Right kidney (tissue), 1 donor: ENCODE measurements around the gene MITF.

ENCODE experiments used
- DNase-seq: peaks from one replicate; pipeline ENCODE4 v3.0.0-alpha.2; 2016

Gene MITF

DNA sequence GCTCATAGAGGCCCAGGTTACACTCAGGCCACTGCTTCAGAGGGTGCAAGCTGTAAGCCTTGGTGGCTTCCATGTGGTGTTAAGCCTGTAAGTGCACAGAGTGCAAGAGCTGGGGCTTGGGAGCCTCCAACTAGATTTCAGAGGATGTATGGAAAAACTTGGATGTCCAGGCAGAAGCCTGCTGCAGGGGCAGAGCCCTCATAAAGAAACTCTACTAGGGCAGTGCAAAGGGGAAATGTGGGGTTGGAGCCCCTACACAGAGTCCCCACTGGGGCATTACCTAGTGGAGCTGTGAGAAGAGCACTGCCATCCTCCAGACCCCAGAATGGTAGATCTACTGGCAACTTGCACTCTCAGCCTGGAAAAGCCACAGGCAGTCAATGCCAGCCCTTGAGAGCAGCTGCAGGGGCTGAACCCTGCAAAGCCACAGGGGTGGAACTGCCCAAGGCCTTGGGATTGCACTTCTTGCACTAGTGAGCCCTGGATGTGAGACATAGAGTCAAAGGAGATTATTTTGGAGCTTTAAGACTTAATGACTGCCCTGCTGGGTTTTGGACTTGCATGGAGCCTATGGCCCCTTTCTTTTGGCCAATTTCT is 14.0 kb downstream of the MITF start:
- no peak for DNase-seq

DNA sequence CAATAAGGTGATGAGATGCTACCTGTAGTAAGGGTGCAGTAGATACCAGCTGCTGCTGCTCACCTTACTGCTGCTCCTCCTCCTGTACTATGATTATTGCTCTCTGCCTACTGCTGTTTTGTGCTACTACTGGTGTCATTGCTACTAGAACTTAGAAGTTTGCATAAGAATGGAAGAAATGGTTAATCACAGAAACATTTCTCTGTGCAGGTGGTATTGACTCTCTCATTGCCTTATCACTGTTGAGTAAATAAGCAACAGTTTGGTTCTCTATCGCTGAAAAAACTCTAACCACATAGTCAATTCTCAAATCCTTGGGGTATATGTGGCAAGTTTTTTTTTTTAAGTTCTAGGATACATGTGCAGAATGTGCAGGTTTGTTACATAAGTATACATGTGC is 16.5 kb downstream of the MITF start:
- no peak for DNase-seq

DNA sequence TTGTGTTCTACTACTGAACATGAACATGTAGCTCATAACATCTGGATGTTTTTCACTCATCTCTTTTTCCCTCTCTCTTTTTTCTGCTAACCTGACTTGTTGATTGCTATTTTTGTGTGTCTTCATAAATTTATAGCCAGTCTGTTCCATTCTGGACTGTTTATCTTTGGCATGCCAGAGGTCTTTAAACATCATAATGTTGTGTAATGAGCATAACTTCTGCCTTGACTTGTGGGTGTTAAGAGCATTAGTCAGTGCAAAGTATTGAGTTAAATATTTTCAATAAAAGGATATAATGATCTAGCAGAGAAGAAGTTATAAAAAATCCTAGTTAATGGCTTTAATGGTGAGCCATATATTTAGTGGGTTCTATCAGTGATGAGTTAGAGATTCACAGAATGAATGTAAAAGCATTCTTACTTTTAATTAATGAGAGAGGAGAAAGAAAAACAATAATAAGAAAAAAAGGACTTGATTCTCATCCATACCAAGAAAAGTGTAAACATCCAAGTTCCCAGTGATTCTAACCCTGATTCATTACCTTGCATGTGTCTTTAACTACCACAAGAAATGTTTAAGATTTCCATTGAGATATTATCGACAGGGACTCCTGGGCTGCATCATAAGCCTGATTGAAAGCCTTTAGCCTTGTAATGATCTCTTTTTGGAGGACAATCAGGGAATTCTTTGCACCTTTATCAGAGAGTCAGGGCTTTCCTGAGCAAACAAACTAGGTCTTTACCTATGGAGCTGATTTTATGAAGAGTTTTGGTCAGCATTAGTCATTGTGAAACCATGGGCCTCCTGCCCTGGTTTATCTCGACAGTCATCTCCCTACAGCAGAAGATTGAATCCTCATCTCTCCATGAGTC is 22.9 kb downstream of the MITF start:
- DNase-seq, result no peak

DNA sequence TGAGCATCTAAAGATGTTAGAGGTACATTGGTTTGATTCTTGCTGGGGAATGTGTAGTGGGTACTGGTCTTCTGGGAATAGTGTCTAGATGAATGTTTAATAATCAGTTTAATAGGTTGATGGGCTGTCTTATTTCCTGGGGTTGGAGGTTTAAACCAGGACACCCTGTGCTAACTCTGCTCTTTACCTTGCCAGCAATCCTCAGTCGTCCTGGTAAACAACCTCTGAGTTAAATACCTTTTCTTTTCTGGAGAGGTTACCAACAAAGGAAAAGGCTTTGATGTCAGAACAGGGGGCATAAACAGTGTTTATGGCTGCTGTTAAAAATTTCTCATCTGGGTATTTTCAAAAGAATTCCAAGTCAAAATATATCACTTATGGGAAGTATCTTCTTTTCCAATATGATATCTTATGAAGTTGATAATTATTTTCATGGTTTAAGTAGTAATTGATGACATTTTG is 23.5 kb downstream of the MITF start:
- DNase-seq, result no peak

DNA sequence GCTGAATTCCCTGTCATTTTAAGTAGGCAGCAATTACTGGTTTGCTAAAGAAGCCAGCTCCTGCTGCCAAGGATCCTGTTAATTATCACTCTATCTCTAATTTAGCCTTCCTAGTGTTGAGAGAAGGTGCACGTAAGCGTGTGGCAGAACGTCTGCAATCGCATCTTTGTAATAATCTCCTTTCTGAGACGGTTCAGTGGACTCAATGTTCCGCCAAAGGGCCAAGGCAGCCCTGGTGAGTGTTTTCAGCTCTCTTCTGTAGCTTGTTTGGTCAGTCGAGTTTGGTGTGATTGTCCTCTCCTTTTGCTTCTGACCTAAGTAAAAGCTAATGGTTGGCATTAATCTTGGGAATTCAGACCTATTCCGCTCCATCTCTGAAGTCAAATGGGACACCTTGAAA is 24.2 kb downstream of the MITF start:
- DNase-seq, result no peak

DNA sequence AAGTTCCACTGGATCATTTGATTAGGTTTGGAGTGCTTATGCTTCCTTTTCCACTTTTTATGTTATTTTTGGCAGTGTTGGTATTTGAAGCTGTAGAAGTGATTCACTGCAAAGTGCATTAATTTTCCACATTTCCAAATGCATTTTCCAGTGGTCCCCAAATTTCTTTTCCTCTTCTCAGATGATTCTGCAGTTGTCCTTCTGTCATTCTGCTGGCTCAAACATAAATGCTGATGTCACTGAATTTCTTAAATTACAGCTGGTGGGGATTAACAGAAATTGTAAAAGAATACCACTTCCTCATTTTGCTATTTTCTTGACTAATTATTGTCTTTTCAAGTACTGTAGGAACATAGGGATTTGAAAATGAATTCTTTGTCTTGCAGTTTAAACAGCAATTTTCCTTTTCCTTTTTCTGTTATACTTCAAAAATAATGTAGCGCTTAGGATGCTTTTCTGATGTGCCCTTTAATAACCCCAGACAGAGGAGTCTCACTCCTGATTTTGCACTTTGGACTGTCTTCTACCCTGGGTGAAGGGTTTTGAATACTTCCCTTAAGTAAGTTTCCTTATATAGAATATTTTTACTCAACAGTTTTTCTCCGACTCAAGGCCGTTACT is 25.0 kb downstream of the MITF start:
- DNase-seq, result no peak

DNA sequence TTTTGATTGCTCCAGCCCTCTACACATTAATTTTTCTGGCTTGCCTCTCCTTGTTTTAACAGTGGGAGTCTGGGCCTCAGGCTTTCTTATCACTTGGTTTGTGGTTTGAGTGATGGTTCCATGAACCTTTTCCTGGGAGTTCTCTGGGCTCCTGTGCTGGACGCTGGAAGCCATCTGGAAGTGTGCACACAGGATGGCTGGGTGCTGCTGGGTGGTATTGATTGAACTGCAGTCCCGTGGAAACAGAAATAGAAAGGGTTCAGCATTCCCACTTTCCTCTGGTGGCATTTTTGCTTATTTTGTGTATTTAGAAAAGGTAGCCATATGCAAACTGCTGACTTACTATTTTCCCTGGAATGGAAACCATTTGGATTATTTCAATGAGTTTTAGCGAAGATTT is 25.6 kb downstream of the MITF start:
- DNase-seq, result no peak

DNA sequence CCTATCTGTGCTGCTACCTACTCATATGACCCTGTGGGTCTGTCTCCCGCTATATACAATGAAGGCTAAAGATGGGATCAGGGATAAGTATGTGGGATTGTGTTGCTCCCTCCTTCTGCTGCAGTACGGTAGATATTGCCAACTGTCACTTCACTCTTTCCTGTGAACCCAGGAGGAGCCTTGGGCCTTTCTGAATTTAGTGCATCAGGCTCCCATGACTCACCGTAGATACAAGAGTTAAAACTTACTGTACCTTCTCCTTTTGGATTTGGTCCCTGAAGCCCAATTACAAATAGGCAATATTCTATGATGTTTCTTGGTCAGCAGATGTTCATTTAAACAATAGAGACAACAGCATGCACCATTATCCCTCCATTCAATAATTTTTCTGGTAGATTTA is 27.4 kb downstream of the MITF start:
- no peak for DNase-seq

DNA sequence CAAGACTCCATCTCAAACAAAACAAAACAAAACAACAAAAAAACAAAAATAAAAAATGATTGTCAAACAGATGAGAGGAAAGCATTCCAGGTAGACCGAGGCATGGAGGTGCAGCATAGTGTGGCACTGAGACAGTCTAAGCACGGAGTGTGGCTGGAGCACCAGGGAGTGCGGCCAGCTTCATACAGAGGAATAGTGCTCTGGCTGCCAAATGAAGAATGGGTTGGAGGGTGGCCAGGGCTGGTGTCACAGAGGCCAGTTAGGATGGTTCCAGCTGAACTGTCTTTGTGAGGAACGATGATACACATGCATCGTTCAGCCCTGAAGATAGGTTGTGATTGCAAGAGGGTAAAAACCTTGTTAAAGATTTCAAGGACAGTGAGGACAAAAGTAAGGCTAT is 28.3 kb downstream of the MITF start:
- DNase-seq, result no peak

DNA sequence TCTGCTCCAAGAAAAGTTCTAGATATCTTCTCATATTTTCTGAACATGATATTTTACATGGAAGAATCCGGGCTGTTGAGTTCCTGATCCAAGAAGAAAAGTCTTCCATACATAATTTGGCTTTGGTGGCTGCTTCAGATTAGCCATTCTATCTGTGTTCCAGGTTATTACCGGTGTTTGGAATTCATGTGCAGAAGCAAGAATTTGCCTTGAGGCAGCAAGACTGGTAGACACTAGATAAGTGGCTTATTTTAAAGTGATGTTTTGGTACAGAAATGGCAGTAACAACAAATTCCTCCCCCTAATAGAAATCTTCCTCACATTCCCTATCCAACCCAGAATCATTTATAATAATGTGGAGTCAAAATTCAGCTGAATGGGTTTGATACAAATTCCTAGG is 29.2 kb downstream of the MITF start:
- no peak for DNase-seq

DNA sequence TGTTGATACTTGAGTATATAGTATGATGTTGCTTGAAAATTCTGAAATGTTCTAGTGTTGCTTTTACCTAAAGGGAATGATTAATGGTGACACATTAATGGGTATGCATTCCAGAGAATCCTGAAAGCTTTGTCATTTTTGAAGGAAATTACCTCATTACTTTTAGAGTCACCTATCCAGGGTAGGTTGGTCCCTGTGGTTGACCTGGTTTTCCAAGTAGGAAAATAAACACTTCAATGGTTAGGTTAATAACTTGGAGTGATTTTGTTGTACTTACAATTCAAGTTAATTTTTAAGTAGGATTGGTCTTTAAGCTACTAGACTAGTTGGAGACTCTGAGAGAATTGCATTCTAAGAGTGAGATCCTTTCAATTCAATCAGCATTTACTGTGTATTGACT is 31.0 kb downstream of the MITF start:
- no peak for DNase-seq

DNA sequence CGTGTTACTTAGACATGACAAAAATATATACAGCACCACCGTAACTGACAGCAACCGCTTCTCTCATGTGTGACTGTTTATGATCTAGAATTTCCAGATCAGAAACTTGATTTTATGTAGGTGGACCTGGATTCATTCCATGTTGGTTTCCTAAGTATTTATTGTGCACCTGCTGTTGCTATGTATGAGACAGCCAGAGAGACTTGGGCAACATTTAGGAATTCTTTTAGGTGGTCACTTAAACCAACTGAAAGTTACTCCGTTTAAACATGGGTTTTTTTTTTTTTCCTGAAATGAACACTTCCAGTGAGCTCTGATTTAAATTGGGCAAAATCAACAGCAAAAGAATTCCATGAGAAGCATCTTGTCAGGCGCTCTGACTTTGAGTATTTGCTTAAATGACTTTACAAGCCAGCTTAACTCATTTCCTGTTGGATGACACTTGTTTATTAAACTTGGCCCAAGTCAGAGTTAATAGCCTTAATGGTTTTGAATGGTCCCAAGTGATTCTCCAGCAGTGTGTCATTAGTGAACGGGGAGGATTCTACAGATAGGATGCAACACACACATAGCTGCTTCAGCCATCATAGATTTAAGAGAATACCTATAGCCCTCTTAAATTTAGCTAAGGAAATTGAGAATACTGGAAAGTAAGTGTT is 31.8 kb downstream of the MITF start:
- no peak for DNase-seq

DNA sequence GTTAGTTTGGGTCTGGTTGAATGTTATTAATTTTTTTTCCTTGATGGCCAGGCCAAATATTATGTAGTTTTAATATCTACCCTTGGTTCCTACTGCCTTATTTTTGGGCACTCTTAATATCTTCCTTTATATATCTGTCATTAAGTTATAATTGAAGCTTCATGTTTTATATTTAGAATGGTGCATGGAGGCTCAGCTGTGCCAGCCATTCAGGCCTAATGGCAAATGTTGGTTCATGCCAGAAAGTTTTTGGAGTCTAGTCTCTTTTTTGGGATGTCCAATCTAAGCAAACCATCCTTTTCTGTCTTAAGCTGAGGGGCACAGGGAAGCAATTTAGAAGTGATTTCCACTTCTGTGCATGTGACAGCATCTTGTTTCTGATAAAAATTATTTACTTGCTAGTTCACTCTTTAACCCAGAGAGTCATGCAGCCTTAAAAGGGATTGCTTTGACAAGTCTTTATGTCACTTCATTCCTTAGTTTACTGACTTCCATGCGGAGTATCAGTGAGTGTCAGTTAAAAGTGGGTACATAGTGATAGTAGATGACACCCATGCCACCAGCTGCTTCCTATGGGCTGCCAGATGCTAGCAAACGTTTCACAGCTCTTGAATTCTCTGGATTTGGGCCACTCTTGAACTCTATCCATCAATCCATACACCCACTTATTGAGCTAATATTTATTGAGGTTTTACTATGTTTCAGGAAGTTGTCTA is 33.0 kb downstream of the MITF start:
- DNase-seq, result no peak

DNA sequence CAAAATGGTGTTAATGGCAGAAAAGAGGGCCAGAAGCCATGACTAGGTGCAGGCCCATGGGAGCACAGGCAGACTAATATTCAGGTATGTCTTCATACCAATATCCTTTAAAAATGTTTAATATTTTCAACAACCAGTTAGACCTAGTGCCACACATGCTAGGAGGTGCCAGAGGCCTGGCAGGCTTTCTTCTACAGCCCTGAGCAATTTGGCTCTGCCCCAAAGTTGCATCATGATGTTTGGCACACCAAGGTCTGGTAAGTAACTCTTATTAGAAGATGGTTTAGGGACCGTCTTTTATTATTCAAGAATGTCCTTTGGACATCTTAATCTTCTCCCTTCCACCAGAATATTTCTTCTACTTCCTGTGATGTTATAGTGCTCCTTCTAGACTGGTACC is 34.8 kb downstream of the MITF start:
- DNase-seq, result no peak

DNA sequence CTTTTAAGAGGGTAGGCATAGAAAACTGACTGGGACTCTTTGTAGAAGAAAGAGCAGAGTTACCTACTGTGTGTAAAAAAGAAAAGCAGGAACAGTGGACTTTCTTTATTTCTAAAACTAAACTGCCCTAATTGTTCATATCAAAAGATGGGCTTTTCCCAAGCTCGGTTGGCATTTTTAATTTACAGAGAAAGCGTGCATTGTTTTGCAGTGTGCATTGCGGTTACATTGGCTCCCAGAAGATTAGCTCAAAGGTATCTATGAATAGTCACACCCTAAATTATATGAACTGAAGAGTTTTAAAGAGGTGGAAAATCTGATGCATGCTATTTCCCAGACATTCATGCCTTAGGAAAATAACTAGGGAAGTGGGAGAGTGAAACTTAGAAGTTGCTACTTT is 36.5 kb downstream of the MITF start:
- no peak for DNase-seq

DNA sequence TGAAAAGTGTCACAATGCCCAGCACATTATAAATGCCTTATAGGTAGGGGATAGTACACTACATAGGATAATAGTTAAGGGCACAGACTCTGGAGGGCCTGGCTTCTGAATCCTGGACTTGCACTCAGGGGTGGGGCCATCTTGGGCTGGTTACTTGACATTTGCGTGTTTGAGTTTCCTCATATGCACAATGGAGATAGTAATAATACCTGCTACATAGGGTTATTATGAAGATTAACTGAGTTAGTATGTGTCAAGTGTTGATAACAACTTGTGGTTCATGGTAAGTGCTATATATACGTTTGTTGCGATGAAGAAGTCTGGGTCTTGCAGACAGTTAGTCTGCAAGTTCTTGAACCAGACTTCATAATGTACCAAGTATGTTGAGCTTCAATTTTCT is 37.0 kb downstream of the MITF start:
- no peak for DNase-seq

DNA sequence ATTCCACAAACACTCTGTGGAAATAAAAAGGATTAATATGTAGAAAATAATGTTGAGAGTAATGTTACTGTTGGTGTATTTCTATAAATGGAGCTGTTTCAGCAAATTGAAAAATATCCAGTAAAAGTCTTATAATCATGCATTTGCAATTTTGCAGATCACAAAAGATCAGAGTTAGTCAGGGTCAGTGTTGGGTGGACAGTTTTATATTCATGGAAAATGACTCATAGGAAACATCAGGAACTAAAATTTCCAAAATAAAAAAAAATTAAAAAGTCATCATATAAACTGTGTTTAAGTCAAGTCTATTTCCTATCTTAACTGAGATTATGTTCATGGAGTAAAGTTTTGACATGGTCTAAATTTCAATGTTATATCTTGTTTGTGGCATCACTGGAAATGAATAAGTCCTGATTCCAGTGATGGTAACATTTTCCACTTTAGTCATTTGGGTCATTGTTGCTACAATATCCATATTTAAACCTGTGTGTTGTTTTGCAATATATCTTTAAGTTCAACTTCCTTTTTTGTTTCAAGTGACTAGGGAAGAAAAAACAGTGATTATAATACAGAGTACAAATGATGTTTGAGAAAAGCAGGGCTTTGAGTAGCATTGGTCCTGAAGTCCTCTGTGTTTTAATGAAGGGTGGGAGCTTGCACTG is 37.8 kb downstream of the MITF start:
- no peak for DNase-seq

DNA sequence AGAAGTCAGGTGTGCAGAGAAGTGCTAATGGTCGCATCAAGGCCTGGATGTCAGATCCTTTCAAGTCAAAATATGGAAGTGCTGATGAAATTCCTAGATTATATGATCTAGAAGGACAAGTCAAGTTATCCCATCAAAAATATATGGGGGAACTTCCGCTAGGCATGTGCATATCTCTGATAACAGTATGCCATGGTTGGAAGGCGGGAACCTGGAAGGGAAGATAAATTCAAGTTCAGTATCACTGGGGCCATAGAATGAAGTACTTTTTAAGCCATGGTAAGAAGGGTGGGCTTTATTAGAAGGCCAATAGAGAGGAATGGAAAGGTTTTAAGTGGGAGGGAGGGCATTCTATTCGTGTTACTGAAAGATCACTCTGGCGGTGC is 38.3 kb downstream of the MITF start:
- DNase-seq, result no peak

DNA sequence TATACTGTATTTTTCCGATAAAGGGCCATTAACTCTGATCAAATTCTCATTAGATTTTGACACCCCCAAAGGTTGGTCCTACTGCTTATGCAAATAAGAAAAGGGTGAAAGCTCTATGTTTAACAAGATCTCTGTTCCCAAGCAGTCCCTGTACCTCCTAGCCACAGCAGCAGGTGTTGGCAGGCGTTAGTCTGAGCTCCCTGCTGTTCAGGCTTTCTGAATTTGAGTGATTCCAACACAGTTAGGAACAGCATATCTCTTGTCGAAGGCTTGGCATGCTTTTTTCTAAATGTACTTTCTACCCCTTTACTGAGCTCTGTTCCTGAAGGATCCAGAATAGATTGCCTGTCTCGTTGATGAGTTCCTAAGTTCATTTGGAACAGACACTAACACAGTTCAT is 42.3 kb downstream of the MITF start:
- DNase-seq, result no peak

DNA sequence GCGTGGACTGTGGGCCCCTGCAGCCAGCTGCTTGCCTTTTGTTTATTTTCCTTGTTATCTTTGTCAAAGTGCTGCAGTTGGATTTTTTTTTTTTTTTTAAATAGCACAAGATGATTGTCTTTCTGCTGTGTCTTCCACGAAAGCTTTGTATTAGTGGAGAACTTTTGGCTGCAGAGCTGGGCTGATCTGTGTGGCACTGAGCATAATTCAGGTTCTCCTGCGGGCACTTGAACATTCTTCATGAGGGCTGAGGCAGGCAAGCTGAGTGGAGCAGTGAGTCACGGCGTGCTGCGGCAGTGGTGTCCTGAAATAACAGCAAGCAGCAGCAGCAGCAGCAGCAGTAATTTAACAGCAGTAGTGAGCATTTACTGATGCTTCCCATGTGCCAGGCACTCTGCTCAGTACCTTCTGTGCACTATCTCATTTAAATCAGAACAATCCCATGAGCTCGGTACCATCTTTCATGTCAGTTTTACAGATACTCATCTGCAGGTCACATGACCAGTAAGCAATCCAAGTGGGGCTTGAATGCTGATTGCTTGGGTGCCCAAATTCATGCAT is 45.8 kb downstream of the MITF start:
- no peak for DNase-seq

DNA sequence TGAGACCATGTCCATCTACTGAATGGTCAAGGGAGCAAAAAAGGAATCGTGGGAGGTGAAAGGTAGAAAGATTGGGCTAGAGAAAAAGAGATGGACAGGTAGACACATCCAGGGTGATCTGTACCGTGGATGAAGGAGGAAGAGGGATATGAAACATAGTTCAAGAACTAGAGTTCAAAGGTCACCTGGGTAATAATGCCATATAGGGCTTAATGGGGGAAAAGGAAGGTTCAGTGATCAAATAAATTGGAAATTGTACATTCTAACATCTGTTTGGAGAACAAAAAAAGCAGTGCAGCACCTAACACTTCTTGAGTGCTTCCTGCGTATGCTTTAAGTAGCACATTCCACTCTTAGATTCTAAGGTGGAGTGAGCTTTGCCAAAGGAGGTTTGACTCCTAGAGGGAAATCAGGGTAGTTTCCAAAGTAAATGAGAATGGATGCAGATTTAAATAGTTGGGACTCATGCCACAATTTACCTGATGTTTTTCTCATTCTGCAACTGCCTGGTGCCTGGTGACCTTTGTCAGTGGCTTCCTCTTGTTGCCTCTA is 46.6 kb downstream of the MITF start:
- DNase-seq, result no peak
